SK-N-MC (cell line): ENCODE measurements around the gene INSL4.

Experiments used
- DNase-seq: peaks from one replicate; pipeline ENCODE4 v3.0.0-alpha.2; 2011; ENCODE audit warnings: low read depth, low spot score
- H3K27ac ChIP-seq: fragments of 200-600 bp; sonication (generic); 2 replicates; pipeline ENCODE4 v1.5.1; 2016; ENCODE audit warnings: mixed run types
- H3K36me3 ChIP-seq: fragments of 200-600 bp; sonication (generic); 2 replicates; pipeline ENCODE4 v1.6.1; 2017; ENCODE audit warnings: antibody characterized with exemption, low read length, mixed read lengths; ENCODE audit not compliant: insufficient read depth
- H3K4me3 ChIP-seq: fragments of 200-600 bp; sonication (generic); 2 replicates; pipeline ENCODE4 v1.5.1; 2016
- H3K9ac ChIP-seq: fragments of 200-600 bp; sonication (generic); 2 replicates; pipeline ENCODE4 v1.8.0; 2017; ENCODE audit warnings: mixed run types, mixed read lengths; ENCODE audit not compliant: insufficient read length
- H3K9me3 ChIP-seq: fragments of 200-600 bp; sonication (generic); 2 replicates; pipeline ENCODE4 v1.6.1; 2017; ENCODE audit warnings: low read depth, mild to moderate bottlenecking, antibody characterized with exemption, low read length, moderate library complexity, mixed read lengths
- EZH2 ChIP-seq: fragments of 200-600 bp; sonication (generic); IDR thresholded peaks from one replicate; pipeline ENCODE4 v1.6.1; 2017; ENCODE audit warnings: antibody characterized with exemption
- FOXP2 ChIP-seq: optimal IDR thresholded peaks from 2 replicates; pipeline ENCODE3; 2011; ENCODE audit warnings: mild to moderate bottlenecking, moderate library complexity; ENCODE audit not compliant: insufficient read depth; ENCODE audit errors: extremely low read length, control extremely low read depth
- POLR2AphosphoS5 ChIP-seq: IDR thresholded peaks from 2 replicates; pipeline ENCODE4 v1.6.1; 2012; ENCODE audit warnings: mild to moderate bottlenecking, low read depth, low read length, borderline replicate concordance

INSL4 gene

GRCh38 chr9:5231212-5231611, at the start of gene INSL4:
Gene INSL4, plus strand, starts transcription at chr9:5231419. Its CDS starts 105 bp downstream, at chr9:5231524.
- TF ChIP-seq POLR2AphosphoS5, result no peak
- TF ChIP-seq FOXP2, result no peak
- no peak for TF ChIP-seq EZH2
- no peaks in the 10 kb centered on the region for H3K9me3 ChIP-seq
- H3K27ac ChIP-seq, result no peak within 1 kb of the TSS
- H3K9ac ChIP-seq, result no peak within 1 kb of the TSS
- no peak within 1 kb of the TSS for H3K4me3 ChIP-seq
- DNase-seq, result no peak
- no peaks in the 10 kb centered on the region for H3K36me3 ChIP-seq

GRCh38 chr9:5184776-5185175, 46.4 kb upstream of the INSL4 start:
- Histone ChIP-seq H3K27ac (no peak overlapping the region), H3K36me3 (no peaks in the 10 kb centered on the region), H3K9me3 (no peaks in the 10 kb centered on the region), H3K4me3 (no peak overlapping the region), H3K9ac (no peak overlapping the region)
- no peak for DNase-seq
- no peak for TF ChIP-seq FOXP2
- TF ChIP-seq EZH2, result no peak
- no peak for TF ChIP-seq POLR2AphosphoS5

DNA sequence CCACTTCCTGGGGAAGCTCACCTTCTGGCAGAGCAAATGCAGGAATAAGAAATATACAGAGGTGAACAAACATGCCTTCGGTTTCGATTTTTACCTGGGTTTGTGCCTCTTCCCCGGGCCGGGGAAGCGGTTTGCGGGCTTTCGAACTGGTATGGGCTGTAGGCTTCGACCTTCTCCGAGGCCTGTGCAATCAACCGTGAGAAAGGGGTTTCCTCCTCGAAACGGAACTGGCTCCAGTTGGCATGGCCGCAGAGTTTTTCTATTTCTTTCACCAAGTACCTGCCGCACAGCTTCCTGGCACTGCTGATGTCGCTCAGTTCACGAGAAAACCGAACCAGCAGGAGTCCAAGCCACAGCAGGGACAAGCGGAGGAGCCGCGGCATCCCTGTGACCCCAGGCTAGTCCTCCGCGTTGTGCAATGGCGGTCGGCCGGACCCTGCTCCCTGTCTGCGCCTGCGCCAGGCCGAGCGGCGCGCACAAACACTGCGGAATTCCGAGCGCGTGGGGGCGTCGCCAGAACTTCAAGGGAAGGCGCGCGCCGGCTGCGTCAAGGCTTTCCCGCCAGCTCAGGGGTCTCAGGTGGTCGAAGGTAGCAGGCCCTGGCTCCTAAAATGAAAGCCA, 45.9 kb upstream of the INSL4 start, which contains the start of gene INSL6:
TSS of gene INSL6 (minus strand) at position 420 of the 621 bp plus-strand sequence. CDS start at position 383, 37 bp downstream.
- Histone ChIP-seq H3K9ac (no peak within 1 kb of the TSS), H3K4me3 (no peak within 1 kb of the TSS), H3K9me3 (no peaks in the 10 kb centered on the region), H3K36me3 (no peaks in the 10 kb centered on the region), H3K27ac (no peak within 1 kb of the TSS)
- DNase-seq, result no peak
- TF ChIP-seq FOXP2, result no peak

- no peaks in the 10 kb centered on the region for H3K9me3 ChIP-seq
- peak; percentile 5 for DNase-seq
- H3K27ac ChIP-seq, result no peak overlapping the region
- H3K4me3 ChIP-seq, result no peak overlapping the region
- no peak overlapping the region for H3K9ac ChIP-seq
- no peaks in the 10 kb centered on the region for H3K36me3 ChIP-seq
- no peak for TF ChIP-seq FOXP2
- no peak for TF ChIP-seq POLR2AphosphoS5
- TF ChIP-seq EZH2, result no peak
Observed at GRCh38 chr9:5186416-5187169, 44.6 kb upstream of the INSL4 start.

- no peaks in the 10 kb centered on the region for H3K36me3 ChIP-seq
- TF ChIP-seq EZH2 (no peak), FOXP2 (no peak), POLR2AphosphoS5 (no peak)
- no peak for DNase-seq
Observed at GRCh38 chr9:5188060-5188984, 42.9 kb upstream of the INSL4 start.

DNA sequence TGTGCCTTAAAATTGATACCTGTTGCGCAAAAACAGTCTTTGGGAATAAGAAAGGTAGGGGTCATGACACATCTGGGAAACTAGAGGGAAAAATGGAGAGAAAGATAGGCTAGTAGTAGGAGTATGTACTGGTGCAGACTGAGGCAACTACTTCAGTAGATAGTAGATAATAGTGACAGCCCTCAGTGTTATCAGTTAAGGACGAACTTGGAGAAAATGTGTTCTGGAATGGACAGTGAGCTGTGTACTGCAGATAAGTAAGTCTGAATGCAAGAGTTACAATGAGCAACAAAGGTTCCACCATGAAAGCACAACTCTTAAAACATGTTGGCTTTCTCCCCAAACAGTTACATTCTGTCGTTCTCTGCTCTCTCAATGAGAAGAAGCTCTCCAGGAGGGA, 39.2 kb upstream of the INSL4 start:
- Histone ChIP-seq H3K27ac (no peak overlapping the region), H3K9me3 (no peaks in the 10 kb centered on the region), H3K36me3 (no peaks in the 10 kb centered on the region), H3K9ac (no peak overlapping the region), H3K4me3 (no peak overlapping the region)
- DNase-seq, result no peak
- no peak for TF ChIP-seq EZH2
- no peak for TF ChIP-seq FOXP2
- TF ChIP-seq POLR2AphosphoS5, result no peak

More at GRCh38 chr9:5188060-5188984, 42.9 kb upstream of the INSL4 start:
- Histone ChIP-seq H3K9ac (no peak overlapping the region), H3K4me3 (no peak overlapping the region), H3K27ac (no peak overlapping the region), H3K9me3 (no peaks in the 10 kb centered on the region)

DNA sequence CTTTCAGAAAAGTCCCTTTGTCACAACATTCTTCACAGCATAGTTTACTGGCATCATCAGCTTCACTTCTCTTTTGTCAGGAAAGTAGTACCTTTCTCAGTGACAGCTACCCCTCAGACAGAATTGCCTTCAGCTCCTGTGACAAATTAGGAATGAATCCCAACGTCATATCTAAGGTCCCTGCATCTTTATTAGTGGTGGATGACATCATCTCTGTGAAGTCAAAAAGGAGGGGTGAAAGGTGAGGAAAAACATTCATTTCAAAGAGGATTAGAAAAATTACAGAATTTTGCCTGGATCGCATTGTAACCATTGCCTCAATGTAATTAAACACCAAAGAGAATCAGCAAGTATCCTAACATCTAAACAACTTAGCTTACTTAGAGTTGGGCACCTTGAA, 37.9 kb upstream of the INSL4 start:
- DNase-seq, result no peak
- no peaks in the 10 kb centered on the region for H3K9me3 ChIP-seq

DNA sequence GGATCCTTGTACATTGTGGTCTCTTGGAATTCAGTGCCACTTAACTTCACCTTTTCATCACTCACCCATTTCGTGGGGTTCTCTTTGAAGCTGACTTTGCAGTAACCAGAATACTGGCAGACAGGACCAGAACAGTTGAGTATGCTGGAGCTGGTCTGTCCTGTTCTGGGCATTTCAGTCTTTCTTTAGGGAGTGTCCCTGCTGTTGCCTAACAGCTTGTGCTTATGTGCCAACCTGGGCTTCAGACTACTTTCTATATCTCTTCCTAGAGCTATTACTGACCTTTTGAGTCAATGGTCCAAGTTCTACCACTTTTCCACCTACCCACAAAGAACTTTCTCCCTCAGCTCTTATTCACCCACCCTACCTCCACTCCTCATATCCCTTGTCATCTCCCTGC, 35.8 kb upstream of the INSL4 start:
- no peaks in the 10 kb centered on the region for H3K9me3 ChIP-seq
- no peaks in the 10 kb centered on the region for H3K36me3 ChIP-seq
- H3K27ac ChIP-seq, result no peak overlapping the region
- H3K4me3 ChIP-seq, result no peak overlapping the region
- no peak for DNase-seq
- H3K9ac ChIP-seq, result no peak overlapping the region
- TF ChIP-seq POLR2AphosphoS5 (no peak), EZH2 (no peak), FOXP2 (no peak)

More for the DNA sequence above, 37.9 kb upstream of the INSL4 start:
- no peak for TF ChIP-seq POLR2AphosphoS5
- TF ChIP-seq EZH2, result no peak
- no peak for TF ChIP-seq FOXP2
- H3K4me3 ChIP-seq, result no peak overlapping the region
- H3K9ac ChIP-seq, result no peak overlapping the region
- no peaks in the 10 kb centered on the region for H3K36me3 ChIP-seq
- no peak overlapping the region for H3K27ac ChIP-seq
